HG03342 (cell line): Measurements from ENCODE around the gene MTCL1.
A peak's percentile ranks its signal among the peaks of the same experiment; 100 is the strongest.
"Not testable (repeated sequence)": the region's sequence is repeated elsewhere in the genome, so short reads cannot be mapped to it uniquely, and the experiment has no call there.

Experiments used
- ATAC-seq: cut with Tn5 transposase; IDR thresholded peaks from one replicate; pipeline ENCODE4 v1.9.1; 2021; ENCODE audit warnings: mild to moderate bottlenecking, moderate library complexity; ENCODE audit not compliant: unreplicated experiment

The MTCL1 gene

DNA sequence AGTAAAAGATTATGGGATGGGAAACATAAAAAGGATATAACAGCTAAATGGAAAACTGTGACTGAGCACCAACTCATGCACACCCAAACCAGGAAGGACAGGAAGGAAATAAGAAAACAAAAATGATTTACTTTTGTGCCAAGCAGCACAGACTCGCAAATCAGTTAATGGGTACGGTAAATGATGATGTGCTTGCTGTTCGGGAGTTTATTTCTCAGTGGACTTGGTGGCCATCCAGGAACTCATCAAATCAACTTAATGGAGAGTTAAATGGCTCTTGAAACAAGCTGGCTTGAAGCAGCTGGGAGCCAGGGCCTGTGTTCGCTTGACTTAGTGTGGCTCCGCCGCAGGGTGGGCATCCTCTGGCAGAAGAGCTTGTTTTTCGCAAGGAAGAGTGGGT is 36.2 kb downstream of the MTCL1 start:
- no peak for ATAC-seq

DNA sequence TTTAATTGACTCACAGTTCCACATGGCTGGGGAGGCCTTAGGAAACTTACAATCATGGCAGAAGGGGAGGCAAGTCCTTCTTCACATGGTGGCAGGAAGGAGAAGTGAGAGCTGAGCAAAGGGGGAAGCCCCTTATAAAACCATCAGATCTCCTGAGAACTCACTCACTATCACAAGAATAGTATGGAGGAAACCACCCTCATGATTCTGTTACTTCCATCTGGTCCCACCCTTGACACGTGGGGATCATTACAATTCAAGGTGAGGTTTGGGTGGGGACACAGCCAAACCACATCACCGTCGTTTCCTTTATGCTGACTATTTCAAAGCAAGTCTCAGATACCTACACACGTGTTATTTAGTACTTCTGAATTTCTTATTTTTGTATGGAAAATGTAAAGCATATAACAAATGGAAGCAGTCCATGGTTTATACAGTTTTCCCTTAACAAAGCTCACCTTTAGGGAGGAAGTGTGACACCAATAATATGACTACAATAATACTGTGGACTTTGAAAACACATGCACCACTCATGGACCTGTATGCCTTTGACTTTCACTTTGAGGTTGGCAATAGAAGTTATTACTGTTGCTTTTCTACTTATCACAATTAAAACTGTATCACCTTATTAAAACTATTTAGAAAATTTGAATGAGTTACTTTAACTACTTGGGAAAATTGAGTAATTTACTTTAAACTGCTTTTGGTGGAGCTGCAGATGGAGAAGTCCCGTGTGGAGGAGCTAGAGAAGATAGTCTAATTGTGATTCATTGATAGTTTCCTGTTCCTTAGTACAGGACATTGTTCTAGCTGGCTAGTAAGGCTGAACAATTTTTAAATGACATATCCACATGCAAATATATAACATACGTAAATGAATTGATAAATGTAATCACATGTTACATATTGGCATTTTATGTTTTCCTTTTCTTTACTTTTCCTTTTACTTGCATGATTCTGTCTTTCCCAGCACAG is 37.3 kb downstream of the MTCL1 start:
- ATAC-seq, result no peak

DNA sequence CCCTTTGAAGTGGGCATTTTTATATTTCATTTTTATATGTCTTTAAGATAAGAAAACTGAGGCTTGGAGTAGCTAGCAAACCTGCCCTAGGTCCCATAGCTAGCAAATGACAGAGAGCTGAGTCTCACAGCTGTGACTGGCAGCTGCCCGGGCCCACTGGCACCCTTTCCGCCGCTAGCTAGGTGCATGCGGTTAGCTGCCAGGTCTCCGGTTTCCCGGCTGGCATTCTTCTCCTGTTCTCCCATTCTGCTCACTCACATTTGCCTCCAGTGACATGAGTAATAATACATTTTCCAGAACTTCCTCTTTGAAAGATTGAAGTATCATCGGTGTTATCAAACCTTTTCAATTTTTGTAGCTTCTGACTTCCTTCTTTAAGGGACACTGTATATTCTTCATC is 38.7 kb downstream of the MTCL1 start:
- ATAC-seq, result no peak

DNA sequence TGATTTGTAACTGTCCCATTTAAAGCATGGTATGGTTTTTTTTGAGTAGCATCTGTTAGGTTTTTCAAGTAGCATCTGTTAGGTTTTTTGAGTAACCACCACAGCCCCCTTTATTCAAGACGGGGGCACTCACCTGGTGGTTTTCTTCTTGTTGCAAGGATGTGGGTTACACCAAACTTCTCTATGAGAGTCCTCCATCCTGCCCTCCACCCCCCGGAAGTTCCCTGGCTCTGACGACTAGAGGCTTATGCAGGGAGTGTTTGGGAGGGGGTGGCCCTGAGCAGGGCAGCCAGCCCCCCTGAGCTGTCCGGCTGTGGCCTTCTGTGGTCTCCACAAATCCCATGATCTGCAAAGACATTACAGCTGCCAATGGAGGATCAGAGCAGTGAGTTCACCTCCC is 39.3 kb downstream of the MTCL1 start:
- ATAC-seq, result no peak

DNA sequence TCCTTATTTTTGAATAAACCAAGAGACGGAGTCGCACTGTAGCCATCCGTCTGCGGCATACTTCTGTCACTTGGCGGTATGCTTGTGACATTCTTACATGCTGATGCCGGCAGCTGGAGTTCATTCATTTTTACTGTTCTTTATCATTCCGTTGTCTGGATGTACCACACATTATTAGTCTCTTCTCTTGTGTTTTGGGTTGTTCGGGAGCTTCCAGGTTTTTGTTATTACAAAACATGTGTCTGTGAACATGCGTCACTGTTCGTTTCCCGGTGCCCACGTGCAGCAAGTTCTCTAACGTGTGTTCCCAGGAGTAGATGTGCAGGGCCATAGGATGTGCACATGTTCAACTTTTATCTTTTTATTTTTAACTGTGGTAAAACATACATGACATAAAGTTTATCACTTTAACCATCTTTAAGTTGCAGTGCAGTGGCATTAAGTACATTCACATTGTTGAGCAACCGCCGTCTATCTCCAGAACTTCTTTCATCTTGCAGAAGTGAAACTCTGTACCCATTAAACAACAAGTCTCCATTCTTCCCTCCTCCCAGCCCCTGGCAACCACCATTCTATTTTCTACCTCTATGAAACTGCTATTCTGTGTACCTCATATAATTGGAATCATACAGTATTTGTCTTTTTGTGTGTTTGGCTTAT is 40.1 kb downstream of the MTCL1 start:
- no peak for ATAC-seq

DNA sequence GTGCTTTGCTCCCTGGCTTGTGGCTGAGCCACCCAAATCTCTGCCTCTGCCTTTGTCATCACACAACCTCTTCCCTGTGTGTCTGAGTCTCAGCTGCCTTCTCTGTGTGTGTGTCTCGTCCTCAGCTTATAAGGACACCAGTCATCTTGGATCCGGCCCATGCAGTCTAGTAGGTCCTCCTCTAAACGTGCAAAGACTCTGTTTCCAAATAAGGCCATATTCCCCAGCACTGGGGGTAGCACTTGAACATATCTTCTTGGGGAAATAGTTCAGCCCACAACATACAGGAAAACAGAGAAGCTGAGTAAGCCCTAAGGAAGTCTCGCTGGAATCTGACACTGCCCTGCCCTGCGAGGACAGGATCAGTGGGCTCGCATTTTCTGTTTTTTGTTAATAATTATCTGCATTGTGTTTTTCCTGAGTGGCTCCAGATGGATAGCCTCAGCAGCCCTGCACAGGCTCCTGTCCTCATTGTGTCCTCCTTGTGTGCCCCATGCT is 42.1 kb downstream of the MTCL1 start:
- ATAC-seq, result no peak

DNA sequence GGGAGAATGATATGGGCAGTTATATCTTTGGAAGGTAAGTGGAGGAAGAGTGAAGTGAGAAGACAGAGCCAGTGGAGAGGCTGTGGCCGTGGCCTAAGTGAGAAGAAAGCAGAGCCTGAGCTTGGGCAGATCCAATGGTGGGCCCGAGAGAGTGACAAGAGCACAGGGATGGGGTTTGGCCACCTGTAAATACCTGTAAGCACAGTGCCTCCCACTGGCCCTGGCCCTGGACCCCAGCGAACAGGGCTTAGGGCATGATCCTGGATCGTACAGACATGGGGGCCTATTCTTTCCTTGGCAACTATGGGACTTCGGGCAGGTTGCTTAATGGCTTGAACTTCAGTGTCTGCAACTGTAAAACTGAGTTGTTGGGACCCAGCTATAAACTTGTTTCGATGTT is 44.1 kb downstream of the MTCL1 start:
- no peak for ATAC-seq

DNA sequence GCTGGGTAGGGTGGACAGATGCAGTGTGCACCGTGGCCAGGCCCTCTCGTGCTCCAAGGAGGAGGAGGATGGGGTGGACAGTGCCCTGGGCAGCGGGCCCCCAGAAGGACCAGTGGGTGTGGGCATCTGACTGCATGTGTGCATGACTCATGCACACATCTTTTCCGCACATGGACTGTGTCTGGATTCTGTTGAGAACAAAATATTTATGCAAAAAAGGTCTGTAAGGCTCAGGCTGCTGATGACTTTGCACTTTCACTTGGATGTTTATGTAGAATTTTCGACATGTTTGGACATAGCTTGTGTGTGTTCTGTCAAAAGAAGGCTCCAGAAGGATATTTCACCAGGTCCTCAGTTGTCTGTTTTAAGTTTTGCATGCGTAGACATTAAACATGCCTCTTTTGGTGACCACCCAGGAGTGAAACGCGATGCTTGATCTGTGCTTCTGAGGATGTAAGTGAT is 45.6 kb downstream of the MTCL1 start:
- ATAC-seq, result no peak

DNA sequence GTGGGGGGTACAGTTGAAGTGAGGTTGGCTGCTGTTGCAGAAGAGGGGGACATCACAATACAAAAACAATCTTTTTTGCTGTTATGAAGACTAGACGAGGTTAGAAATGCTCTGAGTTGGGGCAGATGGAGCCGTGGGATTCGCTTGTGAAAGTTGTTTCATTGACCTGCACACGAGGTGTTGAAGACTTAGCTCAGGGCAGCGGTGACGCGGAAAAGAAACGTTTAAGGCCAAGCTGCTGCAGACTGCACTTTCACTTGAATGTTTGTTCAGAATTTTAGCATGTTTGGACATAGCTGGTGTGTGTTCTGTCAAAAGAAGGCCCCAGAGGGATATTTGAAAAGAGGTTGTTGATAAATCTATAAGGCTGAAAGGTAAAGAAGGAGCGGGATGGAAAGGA is 46.3 kb downstream of the MTCL1 start:
- no peak for ATAC-seq

DNA sequence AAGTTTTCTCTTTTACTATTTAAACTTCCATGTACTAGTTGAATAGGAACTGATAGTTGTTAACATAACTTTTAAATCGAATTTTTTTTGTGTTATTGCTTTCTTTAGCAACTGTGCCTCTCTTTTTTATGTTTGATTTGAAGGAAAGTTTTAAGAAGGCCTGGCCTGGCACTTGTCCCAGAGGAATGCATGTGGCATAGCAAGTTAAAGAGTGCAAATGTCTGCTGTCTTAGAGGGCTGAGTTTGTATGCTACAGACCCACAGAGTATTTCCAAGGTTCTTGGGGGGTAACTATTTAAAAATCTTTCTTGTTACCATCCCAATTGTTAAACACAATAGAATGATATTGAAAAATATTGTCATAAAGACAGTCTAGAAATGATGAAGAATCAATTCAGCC is 47.0 kb downstream of the MTCL1 start:
- no peak for ATAC-seq

DNA sequence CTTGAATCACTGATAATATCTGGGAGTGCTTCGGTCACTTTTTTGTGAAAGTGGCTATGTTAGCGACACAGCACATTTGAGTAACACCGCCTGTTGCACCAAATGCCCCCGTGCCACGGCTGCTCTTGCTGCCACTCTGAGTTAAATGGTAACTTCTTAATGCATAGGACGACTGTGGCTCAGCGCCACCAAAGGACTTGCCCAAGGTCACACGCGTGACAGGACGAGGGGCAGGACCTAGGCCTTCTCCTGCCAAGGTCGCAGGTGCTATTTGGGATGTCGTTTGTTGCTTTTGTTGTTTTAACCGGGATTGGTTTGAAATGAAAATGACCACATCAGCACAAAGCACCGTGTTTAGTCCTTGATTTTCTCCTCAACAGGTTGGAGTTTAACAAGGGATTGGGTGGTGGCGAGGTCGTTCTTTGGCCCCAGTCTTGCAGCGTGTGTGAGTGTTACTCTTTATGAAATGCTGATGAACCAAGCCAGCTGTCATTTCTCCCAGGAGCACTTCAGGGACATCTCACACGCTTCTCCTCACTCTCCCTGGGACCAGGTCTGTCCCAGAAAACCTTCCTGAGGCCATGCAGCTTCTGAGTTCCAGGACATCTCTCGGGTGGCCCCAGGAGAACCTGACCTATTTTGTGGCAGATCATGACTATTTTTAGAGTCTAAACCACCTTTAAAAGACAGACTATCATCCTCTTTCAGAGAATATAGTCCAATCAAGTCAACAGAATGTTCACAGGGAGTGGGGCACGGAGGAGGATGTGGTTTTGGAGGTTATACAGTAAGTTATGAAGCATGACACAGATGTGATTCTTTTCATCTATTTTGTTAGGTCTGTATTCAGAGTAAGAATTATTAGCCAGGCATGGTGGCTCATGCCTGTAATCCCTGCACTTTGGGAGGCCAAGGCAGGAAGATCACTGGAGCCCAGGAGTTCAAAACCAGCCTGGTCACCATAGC is 49.9 kb downstream of the MTCL1 start:
- ATAC-seq, result peak; percentile 52

DNA sequence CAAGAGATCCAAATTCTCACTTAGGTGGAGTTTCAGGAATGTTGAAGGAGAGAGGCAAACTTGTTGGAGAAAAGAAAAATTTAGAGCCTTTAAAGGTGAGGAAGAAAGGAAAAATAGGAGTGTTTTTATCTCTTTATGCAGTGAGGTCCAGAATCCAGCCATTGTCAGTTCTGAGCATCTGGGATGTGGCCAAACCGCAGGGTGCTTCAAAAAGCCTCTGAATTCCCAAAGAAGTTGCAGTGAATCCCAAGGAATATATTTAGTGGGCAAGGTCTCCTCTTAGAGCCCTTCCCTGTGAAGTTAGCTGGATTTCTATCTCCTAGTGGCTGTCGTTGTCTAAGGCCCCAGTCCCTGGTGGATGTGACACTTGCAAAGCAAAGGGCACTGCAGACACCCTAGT is 51.2 kb downstream of the MTCL1 start:
- ATAC-seq, result no peak

DNA sequence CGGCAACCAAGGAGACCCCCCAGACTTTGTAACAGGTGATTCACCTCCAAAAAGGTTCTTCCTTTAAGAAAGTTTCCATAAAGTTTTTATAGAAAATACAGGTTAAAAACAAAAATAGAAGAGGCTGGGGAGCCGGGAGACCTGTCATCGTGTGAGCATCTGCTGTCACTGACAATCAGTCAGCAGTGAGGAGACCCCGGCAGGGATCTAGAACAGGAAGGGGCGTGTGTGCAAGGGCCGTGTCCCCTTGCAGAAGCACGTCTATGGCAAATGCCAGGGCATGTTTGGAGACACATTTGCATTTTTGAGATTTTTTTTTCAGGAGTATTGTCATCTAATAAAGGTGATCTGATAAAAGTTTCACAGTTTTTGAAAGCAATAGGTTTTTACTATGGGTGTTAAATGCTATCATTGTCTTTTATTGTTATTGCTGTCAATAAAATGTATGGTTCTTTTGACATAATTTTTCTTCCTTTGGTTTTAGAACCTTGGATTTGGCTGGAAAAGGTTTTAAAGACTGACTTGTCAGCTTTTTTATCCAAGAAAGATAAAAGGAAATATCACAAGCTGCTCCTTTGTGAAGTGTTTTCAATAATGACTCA is 52.1 kb downstream of the MTCL1 start:
- no peak for ATAC-seq

DNA sequence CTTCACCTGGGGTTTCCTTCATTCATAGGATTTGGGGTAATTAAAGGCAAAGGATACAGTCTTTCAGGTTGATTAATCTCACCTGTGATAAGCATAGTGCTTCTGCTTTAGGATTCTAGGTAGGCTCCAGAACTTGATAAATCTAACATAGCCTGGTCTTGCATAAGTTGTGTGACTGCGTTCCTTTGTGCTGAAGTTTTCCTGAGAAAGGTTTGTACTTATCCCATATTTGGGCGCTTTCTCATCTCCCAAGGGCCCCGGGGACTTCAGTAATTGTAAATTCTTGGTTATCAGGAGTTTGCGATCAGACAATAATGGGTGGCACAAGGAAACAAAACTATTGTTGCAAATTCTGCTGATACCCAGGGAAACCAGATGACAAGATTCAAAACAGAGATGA is 53.1 kb downstream of the MTCL1 start:
- no peak for ATAC-seq

DNA sequence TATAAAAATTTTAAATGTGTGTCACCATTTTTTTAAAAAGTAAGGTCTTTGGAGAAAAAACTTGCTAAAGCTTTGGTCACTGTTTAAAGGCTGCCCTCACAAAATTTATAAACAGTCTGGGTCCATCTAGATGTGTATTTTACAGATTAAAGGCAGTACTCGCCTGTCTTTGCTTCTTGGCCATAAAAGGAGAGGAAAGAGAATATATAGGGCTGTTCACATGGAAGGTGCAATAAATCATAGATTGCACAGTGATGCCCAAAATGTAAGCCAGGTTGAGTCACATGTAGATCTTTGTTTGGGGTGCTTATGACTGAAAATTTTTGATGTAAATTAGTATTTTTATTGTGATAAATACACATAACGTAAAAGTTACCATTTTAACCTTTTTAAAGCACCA is 55.6 kb downstream of the MTCL1 start:
- no peak for ATAC-seq

DNA sequence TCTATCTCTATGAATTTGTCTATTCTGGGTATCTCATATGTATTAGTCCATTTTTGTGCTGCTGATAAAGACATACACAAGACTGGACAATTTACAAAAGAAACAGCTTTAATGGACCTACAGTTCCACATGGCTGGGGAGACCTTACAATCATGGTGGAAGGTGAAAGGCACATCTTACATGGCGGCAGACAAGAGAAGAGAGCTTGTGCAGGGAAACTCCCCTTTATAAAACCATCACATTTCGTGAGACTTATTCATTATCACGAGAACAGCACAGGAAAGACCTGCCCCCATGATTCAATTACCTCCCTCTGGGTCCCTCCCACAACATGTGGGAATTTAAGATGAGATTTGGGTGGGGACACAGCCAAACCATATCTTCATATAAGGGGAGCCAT is 56.2 kb downstream of the MTCL1 start:
- not testable (repeated sequence) for ATAC-seq

DNA sequence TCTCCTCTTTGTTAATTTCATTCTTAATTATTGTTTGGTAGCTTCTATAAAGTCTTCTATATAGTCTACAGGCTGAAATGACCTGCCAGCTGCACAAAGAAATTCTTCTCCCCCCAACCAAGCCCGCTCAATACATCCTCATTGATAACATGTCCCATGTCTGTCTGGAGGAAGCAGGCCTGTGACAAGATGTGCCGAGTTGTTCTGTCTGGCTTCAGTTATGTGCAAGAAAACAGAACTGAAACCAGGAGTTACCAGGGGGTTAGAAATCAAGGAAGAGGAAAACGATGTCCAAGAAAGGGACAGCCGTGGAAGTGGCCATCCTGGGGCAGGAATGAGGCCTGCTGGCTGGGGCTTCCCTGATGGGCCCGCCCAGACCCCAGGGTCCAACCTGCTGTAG is 57.6 kb downstream of the MTCL1 start:
- ATAC-seq, result no peak

DNA sequence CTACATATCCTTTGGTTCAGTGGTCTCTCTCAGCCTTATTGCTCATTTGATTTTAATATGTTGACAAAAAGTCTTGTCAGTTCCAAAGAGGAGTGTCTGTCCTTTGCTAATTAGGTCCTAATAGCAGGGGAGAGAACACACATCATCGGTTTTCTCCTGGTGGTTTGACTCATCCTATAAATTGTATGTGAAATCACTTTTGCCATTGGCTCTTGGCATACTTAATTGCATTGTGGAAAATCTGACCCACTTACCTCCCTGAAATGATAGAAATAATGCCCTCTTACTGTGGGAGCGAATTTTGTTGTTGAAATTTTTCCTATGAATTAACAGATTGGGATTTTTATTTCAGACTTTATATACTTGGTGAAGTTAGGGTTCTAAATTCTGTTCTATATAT is 58.3 kb downstream of the MTCL1 start:
- no peak for ATAC-seq

DNA sequence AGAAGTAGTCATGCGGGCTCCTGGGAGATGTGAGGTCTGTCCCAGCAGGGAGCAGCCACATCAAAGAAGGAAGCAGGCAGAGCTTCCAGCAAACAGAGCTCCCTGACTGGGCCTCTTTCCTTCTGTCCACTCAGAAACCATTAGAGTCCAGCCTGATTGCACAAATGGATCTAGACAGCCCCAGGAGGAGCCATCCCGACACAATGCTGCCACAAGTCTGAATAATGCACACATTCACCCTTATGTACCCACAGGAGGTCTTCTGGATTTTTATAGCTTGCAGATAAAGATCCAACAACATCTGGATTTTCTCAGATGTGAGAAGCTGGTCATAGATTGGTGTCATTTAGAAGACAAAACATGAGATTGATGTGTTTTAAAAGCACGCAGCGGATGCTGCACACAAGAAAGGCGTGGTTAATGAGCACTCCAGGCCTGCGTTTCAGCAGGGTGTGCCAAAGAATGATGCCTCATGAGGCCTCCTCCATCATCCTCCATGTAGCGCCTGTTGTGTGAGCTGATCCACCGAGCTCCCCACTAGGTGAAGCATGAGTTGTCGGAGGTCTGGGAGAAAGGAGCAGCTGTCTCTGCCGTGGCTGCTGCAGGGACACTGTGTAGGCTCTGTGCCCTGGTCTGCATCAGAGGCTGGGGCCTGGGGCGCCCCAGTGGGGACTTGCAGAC is 60.6 kb downstream of the MTCL1 start:
- no peak for ATAC-seq
